Stimulated activated effector memory CD8-positive, alpha-beta T cell treated with anti-CD3 and anti-CD28 coated beads, Interleukin-12 subunit alpha, Interleukin-12 subunit beta, amount 100 ng/mL, for 72 hours (primary cell): ENCODE results near the gene PGAP3.
A peak's percentile ranks its signal among the peaks of the same experiment; 100 is the strongest.

Experiments used
- ATAC-seq: fragments of 150-1000 bp; cut with Tn5 transposase; 2 replicates; pipeline ENCODE4 v1.10.0; 2021
- DNase-seq, 2 donors: peaks; one replicate each; pipeline ENCODE4 v3.0.0; 2021 to 2022; ENCODE audit warnings: low spot score in 2 of 2
- H3K27ac Mint-ChIP-seq: one replicate; pipeline ENCODE4 v1.8.0; 2022; ENCODE audit warnings: mild to moderate bottlenecking, mixed read lengths
- H3K36me3 Mint-ChIP-seq: one replicate; pipeline ENCODE4 v1.8.0; 2022; ENCODE audit warnings: mild to moderate bottlenecking, mixed read lengths
- H3K4me1 Mint-ChIP-seq: one replicate; pipeline ENCODE4 v1.8.0; 2022; ENCODE audit warnings: mixed read lengths
- H3K4me3 Mint-ChIP-seq: one replicate; pipeline ENCODE4 v1.8.0; 2022; ENCODE audit warnings: mild to moderate bottlenecking, mixed read lengths
- H3K9me3 Mint-ChIP-seq: one replicate; pipeline ENCODE4 v1.8.0; 2022; ENCODE audit warnings: mixed read lengths

PGAP3 gene

DNA sequence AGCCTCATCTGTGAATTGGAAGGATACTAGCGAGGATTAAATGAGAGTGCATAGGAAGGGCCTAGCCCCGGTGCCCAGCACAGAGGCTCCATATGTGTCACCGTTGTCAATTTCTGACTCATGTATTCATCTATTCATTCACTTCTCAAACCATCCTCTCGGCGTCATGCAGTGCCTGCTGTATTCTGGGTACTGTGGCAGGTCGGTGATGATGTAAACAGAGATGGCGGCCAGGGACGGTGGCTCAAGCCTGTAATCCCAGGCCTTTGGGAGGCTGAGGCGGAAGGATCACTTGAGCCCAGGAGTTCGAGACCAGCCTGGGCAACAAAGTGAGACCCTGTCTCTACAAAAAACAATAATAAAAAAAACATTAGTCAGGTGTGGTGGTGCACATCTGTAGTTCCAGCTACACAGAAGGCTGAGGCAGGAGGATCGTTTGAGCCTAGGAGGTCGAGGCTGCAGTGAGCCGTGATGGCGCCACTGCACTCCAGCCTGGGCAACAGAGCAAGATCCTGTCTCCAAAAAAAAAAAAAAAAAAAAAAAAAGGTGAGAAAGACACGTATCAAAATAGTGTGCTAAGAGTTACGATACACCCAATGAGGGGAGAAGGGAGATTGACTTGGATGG, 65.4 kb downstream of the PGAP3 start:
- Mint-ChIP-seq H3K9me3 (no peaks in the 10 kb centered on the region), H3K27ac (peak overlapping the region; percentile 99), H3K36me3 (peaks cover 10% of the 10 kb centered on the region), H3K4me3 (peak overlapping the region; percentile 83), H3K4me1 (peaks cover 41% of the 10 kb centered on the region)
- peak; percentile 41 to 86 for DNase-seq
- ATAC-seq: peak; percentile 98

DNA sequence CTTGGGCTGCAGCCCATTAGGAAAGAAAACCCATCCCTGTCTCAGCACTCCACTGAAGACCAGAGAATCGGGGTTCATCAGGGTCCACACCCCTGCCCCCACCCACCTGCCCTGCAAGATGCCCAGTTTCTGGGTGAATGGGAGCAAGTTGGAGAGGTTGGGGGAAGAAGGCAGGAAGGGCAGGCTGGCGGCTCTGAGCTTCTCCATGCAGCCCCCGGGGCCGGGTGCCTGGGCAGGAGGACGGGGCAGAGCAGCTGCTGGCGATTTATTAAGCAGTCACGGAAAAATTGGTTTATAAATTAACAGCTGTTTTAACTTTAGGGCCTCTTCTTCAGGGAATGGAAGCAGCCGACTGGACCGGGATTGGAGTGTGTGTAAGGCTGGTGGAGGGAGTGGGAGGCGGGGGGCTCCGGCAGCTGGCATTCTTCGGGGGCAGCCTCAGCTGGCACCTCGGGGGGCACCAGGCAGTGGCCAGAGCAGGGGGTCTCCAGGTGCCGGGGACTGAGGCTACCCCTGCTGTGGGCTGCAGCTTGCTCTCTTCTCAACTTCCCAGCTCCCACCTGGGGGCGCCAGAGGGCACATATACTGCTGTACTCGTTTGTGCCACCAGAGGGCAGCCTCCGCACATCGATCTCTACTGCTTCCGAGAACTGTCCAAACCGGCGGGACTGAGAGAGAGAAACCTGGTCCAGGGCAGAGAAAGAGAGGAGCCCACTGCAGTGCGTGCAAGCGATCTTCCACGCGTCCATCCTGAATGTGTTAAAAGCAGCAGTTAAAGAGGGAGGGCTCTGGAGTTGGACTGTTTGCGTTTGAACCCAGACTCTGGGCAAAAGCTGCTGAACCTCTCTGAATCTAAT, 66.1 kb downstream of the PGAP3 start:
- Mint-ChIP-seq H3K27ac (peak overlapping the region; percentile 99), H3K9me3 (no peaks in the 10 kb centered on the region), H3K4me3 (peak overlapping the region; percentile 83), H3K36me3 (peaks cover 10% of the 10 kb centered on the region), H3K4me1 (peaks cover 41% of the 10 kb centered on the region)
- DNase-seq (peak; percentile 96 to 99), ATAC-seq (peak; percentile 64)
